Uterus (tissue), 2 donors: Measurements from ENCODE around the gene CCL22.

Source experiments
- CTCF ChIP-seq, 4 experiments: fragments of 200-600 bp in 2 of 4; fragments of 450-650 bp in 2 of 4; sonication (generic) in 2 of 4; IDR thresholded peaks; one replicate each; pipeline ENCODE4 v1.5.1; 2016 to 2019; ENCODE audit warnings: antibody characterized with exemption in 4 of 4, mild to moderate bottlenecking in 2 of 4, moderate library complexity in 1 of 4
- POLR2A ChIP-seq, 2 donors: fragments of 450-650 bp; IDR thresholded peaks; one replicate each; pipeline ENCODE4 v1.6.1; 2016; ENCODE audit warnings: antibody characterized with exemption in 2 of 2, mild to moderate bottlenecking in 1 of 2, moderate library complexity in 1 of 2

GRCh38 chr16:57391300-57391699 is 32.7 kb downstream of the CCL22 start:
- TF ChIP-seq POLR2A (IDR thresholded peaks at IDR 0.05) (no peak), CTCF (IDR thresholded peaks at IDR 0.05) (no peak)
